OCI-LY3 (cell line): ENCODE results near the gene TBPL2.

Experiments used
- CTCF ChIP-seq: fragments of 200-600, 300-600 bp; sonication (generic); IDR thresholded peaks from 2 replicates; pipeline ENCODE4 v1.5.1; 2014; ENCODE audit warnings: antibody characterized with exemption, low read length, low read depth
- EZH2phosphoT487 ChIP-seq: fragments of 200-600 bp; shearing (Covaris generic); IDR thresholded peaks from 2 replicates; pipeline ENCODE4 v1.6.1; 2018; ENCODE audit warnings: antibody characterized with exemption, mixed run types, low read depth

DNA sequence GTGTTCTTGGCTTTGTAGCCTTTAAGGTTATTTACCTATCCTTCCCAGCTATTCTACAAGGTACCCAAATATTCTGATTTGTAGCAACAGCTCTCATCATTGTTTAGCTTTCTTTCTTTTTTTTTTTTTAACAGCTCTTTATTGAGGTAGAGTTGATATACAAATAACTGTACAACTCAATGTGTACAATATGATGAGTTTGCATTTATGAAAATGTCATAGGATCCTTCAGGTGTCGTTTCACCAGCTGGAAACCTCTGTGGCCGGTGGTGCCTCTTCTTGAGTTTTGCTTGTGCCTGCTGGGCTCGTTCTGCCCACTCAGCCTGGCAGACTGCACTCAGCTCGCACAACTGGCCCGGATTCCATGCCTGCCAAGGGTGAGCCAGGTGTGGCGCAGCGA lies 26.9 kb upstream of the TBPL2 start:
- TF ChIP-seq CTCF (no peak), EZH2phosphoT487 (no peak)
